ENCODE data around the gene DZIP3. TPM values are rescaled to one million over a fixed set of nuclear protein-coding genes. Genes with fewer than 3 reads are reported as not detected.
"Not testable (repeated sequence)": the region's sequence is repeated elsewhere in the genome, so short reads cannot be mapped to it uniquely, and the experiment has no call there.

DZIP3 gene
- total RNA-seq, 4 donors from 2014 or later: 6.7 to 14.5 (median 8.7) TPM

DNA sequence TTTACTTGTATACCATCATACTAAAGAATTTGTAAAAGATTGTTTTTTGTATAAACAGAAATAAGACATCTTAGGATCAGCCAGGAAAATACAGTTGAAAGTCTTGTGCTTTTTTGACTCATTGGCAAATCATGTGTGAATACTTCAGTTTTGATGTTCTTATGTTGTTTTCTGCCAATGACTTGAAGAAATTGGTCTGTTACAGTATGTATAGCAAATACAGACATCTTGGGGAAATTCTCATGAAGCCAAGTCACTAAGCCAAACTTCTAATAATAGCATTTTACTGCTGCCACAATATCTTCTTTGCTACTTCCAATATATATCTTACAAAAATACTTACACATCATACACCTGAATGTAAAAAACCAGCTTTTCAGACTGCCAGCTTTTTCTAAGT lies 83.2 kb downstream of the DZIP3 start:
- no peak overlapping the region for H3K4me3 ChIP-seq
- H3K9me3 ChIP-seq: no peaks in the 10 kb centered on the region
- intact Hi-C loops (cut with DNase I): no loop called here
- H3K36me3 ChIP-seq: peaks cover 9 to 38% (median 19%) of the 10 kb centered on the region in 4 donors
- H3K27me3 ChIP-seq: no peaks in the 10 kb centered on the region
- H3K4me1 ChIP-seq: no peaks in the 10 kb centered on the region
- no peak for DNase-seq (ENCODE audit: extremely low spot score)
- H3K27ac ChIP-seq (replicated peaks in 1 of 4): no peak overlapping the region
- TF ChIP-seq, protein P1, sequence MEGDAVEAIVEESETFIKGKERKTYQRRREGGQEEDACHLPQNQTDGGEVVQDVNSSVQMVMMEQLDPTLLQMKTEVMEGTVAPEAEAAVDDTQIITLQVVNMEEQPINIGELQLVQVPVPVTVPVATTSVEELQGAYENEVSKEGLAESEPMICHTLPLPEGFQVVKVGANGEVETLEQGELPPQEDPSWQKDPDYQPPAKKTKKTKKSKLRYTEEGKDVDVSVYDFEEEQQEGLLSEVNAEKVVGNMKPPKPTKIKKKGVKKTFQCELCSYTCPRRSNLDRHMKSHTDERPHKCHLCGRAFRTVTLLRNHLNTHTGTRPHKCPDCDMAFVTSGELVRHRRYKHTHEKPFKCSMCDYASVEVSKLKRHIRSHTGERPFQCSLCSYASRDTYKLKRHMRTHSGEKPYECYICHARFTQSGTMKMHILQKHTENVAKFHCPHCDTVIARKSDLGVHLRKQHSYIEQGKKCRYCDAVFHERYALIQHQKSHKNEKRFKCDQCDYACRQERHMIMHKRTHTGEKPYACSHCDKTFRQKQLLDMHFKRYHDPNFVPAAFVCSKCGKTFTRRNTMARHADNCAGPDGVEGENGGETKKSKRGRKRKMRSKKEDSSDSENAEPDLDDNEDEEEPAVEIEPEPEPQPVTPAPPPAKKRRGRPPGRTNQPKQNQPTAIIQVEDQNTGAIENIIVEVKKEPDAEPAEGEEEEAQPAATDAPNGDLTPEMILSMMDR (IDR thresholded peaks at IDR 0.05): no peak
- no peak for TF ChIP-seq EP300 (IDR thresholded peaks at IDR 0.05)
- no peak for TF ChIP-seq POLR2A (IDR thresholded peaks at IDR 0.05; ENCODE audit: low read depth)
- no peak for TF ChIP-seq POLR2AphosphoS5 (IDR thresholded peaks at IDR 0.05)

DNA sequence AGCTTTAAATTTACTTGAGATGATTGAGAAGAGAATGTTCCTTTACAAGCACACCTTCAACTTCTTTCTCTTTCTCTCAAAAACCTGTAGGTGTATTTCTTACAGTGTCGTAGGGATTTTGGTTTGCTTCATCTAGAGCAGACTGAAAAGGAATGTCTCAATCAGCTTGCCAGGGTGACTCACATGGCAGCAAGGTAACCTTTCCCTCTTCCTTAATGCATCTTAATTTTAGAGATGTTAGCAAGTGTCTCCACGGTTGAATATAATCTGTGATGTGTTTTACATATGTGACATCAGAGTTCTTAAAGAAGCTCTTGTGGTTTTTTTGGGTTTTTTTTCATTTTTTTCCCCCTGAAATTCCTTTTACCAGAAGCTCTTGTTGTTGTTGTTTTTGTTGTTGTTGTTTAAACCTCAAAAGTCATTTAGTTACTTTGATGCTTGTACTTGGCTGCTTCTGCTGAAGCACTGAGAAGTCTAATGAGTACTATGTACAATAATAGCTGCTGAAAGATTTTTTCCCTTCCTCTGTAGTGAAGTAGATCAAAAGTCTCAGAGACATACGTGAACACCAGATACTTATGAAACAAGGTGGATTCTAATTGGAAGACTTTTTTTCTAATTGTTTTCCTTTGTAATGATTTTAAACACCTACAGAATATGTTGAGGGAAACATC lies 84.6 kb downstream of the DZIP3 start:
- H3K36me3 ChIP-seq: peaks cover 10 to 50% (median 25%) of the 10 kb centered on the region in 4 donors
- H3K9me3 ChIP-seq: no peaks in the 10 kb centered on the region
- intact Hi-C loops (cut with DNase I): no loop called here
- no peaks in the 10 kb centered on the region for H3K4me1 ChIP-seq
- no peak overlapping the region for H3K27ac ChIP-seq (replicated peaks in 1 of 4)
- no peak for DNase-seq (ENCODE audit: extremely low spot score)
- no peak overlapping the region for H3K4me3 ChIP-seq
- TF ChIP-seq, protein P1 (IDR thresholded peaks at IDR 0.05): no peak
- TF ChIP-seq EP300 (IDR thresholded peaks at IDR 0.05): no peak
- TF ChIP-seq POLR2AphosphoS5 (IDR thresholded peaks at IDR 0.05): no peak
- no peak for TF ChIP-seq POLR2A (IDR thresholded peaks at IDR 0.05; ENCODE audit: low read depth)
- no peaks in the 10 kb centered on the region for H3K27me3 ChIP-seq
- 84% methylated on average over 3 of the region's 3 CpGs for WGBS

DNA sequence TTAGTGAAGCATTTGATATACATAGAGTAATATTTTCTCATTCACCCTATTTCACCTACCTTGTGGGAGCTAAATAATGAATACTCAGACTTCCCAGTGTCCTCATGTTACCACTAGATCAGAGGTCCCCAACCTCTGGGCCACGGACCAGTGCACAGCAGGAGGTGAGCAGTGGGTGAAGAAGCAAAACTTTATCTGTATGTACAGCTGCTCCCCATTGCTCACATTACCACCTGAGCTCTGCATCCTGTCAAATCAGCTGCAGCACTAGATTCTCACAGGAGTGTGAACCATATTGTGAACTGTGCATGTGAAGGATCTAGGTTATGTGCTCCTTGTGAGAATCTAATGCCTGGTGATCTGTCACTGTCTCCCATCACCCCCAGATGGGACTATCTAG lies 88.3 kb downstream of the DZIP3 start:
- Histone ChIP-seq H3K27me3 (no peaks in the 10 kb centered on the region), H3K4me1 (no peaks in the 10 kb centered on the region), H3K27ac (replicated peaks in 1 of 4) (no peak overlapping the region), H3K9me3 (no peaks in the 10 kb centered on the region), H3K4me3 (no peak overlapping the region), H3K36me3 (peaks cover 5 to 30% (median 10%) of the 10 kb centered on the region in 4 donors)
- intact Hi-C loops (cut with DNase I): no loop called here
- DNase-seq (ENCODE audit: extremely low spot score): no peak
- no peak for TF ChIP-seq EP300 (IDR thresholded peaks at IDR 0.05)
- TF ChIP-seq, protein P1 (IDR thresholded peaks at IDR 0.05): no peak
- WGBS: 88% methylated on average over 1 of the region's 1 CpG

DNA sequence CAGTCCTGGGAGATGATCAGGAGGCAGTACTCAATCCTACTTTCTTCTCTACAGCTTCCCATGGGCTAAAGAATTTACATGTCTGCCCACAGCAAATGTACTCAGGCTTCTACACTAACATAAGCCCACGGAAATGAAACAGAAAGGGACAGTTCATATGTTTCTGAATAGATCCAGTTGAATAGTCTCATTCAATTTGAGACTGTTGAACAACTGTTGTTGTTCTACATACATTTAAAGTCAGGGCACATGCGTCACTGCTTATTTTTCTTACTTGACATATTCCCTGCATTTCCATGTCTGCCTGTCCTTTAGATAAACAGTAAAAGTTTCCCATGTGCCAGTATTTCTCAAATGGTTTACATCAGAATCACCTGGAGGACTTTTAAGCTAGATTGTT lies 102.8 kb downstream of the DZIP3 start:
- H3K9me3 ChIP-seq; intact Hi-C loops (cut with DNase I); H3K4me3 ChIP-seq; H3K27ac ChIP-seq (replicated peaks in 1 of 4); H3K27me3 ChIP-seq; DNase-seq (ENCODE audit: extremely low spot score); H3K4me1 ChIP-seq: not testable (repeated sequence)
- H3K36me3 ChIP-seq: peaks cover 34 to 78% (median 43%) of the 10 kb centered on the region in 4 donors
- 68% methylated on average over 2 of the region's 2 CpGs for WGBS

DNA sequence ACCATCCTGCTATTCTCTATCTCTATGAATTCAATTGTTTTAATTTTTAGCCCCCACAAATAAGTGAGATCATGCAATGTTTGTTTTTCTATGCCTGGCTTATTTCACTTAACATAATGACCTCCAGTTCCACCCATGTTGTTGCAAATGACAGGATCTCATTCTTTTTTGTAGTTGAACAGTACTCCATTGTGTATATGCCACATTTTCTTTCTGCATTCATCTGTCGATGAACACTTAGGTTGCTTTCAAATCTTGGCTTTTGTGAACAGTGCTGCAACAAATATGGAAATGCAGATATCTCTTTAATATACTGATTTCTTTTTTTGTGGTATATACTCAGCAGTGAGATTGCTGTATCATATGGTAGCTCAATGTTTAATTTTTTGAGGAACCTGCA lies 108.9 kb downstream of the DZIP3 start:
- WGBS: 82% methylated on average over 1 of the region's 1 CpG

More for the DNA sequence above, 108.9 kb downstream of the DZIP3 start:
- no peaks in the 10 kb centered on the region for H3K4me1 ChIP-seq
- intact Hi-C loops (cut with DNase I): no loop called here
- TF ChIP-seq EP300 (IDR thresholded peaks at IDR 0.05) (no peak), POLR2AphosphoS5 (IDR thresholded peaks at IDR 0.05) (no peak), POLR2A (IDR thresholded peaks at IDR 0.05; ENCODE audit: low read depth) (no peak)
- TF ChIP-seq, protein P1 (IDR thresholded peaks at IDR 0.05): no peak
- peaks cover 0 to 23% (median 8%) of the 10 kb centered on the region in 4 donors for H3K36me3 ChIP-seq
- H3K9me3 ChIP-seq: peaks cover 0 to 6% (median 0%) of the 10 kb centered on the region in 4 donors
- no peak for DNase-seq (ENCODE audit: extremely low spot score)
- no peak overlapping the region for H3K27ac ChIP-seq (replicated peaks in 1 of 4)
- H3K27me3 ChIP-seq: no peaks in the 10 kb centered on the region
- no peak overlapping the region for H3K4me3 ChIP-seq
